Peyer's patch (tissue), 4 donors: ENCODE measurements around the gene GET3.

Experiments used
- CTCF ChIP-seq, 6 experiments: fragments of 450-650 bp in 4 of 6; fragments of 200-600 bp in 2 of 6; sonication (generic) in 1 of 6; IDR thresholded peaks; one replicate each; pipeline ENCODE4 v1.5.1; 2017 to 2019; ENCODE audit warnings: antibody characterized with exemption in 6 of 6, mild to moderate bottlenecking in 3 of 6, moderate library complexity in 1 of 6
- POLR2A ChIP-seq, 2 donors: fragments of 450-650 bp; IDR thresholded peaks; one replicate each; pipeline ENCODE4 v1.5.1; 2017; ENCODE audit warnings: antibody characterized with exemption in 2 of 2, mild to moderate bottlenecking in 2 of 2, moderate library complexity in 2 of 2

- no peak for TF ChIP-seq CTCF (IDR thresholded peaks at IDR 0.05)
- no peak for TF ChIP-seq POLR2A (IDR thresholded peaks at IDR 0.05)
These were observed 13.5 kb upstream of the GET3 start, which contains the start of gene TNPO2 for GRCh38 chr19:12723641-12724426.
